BJ (cell line): Measurements from ENCODE around the gene TMIGD1. TPM values are rescaled to one million over a fixed set of nuclear protein-coding genes. Genes with fewer than 3 reads are reported as not detected.
A peak's percentile ranks its signal among the peaks of the same experiment; 100 is the strongest.

Experiments used
- CTCF ChIA-PET: fragments of 350-600 bp; formaldehyde crosslinking; extraction: SDS; loops from one replicate; lab custom pipeline; 2021; ENCODE audit warnings: antibody characterized with exemption, inconsistent platforms; lab: Yijun Ruan, JAX
- POLR2A ChIA-PET: fragments of 300-600 bp; sonication (Branson Sonifier 250); formaldehyde crosslinking; extraction: SDS; loops from one replicate; lab custom pipeline; 2021; ENCODE audit warnings: antibody characterized with exemption; lab: Charles Lee
- DNase-seq: peaks from one replicate; pipeline ENCODE4 v3.0.0-alpha.2; 2011; ENCODE audit warnings: low read depth
- H3K27me3 ChIP-seq: 2 replicates; pipeline ENCODE4 v1.6.0; 2011; ENCODE audit warnings: low read length; ENCODE audit not compliant: control insufficient read depth, insufficient read depth
- H3K36me3 ChIP-seq: 2 replicates; pipeline ENCODE4 v1.5.1; 2011; ENCODE audit warnings: low read length; ENCODE audit not compliant: control insufficient read depth, insufficient read depth
- H3K4me3 ChIP-seq: 2 replicates; pipeline ENCODE4 v1.5.1; 2011; ENCODE audit warnings: low read depth, mild to moderate bottlenecking, control low read depth, low read length
- polyA plus RNA-seq: library from polyadenylated mRNA; depleted of rRNA; stranded (reverse); fragments of >200 nt; gene quantifications from 2 replicates; pipeline ENCODE4 v1.2.3, GENCODE V29; 2011
- TF ChIP-seq, protein P1 (sequence below): IDR thresholded peaks from 2 replicates; pipeline ENCODE4 v1.5.1; 2011; ENCODE audit warnings: low read depth, mild to moderate bottlenecking, control low read depth, inconsistent platforms, low read length, moderate library complexity; ENCODE audit not compliant: insufficient read depth

TMIGD1 gene
- polyA plus RNA-seq, 1 experiment, result not detected

DNA sequence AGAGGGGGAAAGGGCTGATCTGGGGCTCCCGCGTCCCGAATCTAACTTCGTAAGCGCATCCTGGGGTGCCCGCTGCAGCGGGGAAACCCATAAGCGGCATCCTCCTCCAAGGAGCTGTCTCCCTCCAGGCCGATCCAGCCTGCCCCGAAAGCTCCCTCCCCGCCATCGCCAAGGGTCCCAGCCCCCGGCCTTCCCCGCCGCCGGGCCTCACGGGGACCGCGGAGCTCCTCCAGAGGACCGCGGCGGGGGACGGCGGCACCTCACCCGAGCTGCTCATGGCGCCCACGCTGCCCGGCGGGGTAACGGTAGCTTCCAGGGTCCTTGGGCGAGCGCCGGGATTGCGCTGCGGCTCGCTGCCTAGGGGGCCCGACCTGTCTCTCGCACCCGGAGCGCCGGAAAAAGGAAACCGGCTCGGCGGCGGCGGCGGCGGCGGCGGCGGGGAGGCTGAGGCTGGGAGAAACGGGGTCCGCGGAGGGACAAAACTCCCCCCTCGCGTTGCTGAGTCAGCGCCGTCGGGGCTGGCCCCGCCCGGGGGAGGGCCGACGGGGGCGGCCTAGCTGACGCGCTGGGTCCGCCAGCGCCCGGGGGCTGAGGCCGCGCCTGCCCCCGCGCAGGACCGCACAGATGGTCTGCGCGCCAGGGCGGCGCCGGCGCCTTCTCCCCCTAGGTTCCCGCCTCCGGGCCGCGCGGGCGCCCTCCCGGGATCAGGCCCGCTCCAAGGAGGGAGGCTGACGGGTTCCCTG, 42.1 kb downstream of the TMIGD1 start, which contains the start of gene BLMH:
Gene BLMH (minus strand): TSS at position 402 of the 743 bp plus-strand sequence. CDS start 125 bp downstream, at position 277.
- Histone ChIP-seq H3K27me3 (no peaks in the 10 kb centered on the region), H3K36me3 (peaks cover 3% of the 10 kb centered on the region), H3K4me3 (peak within 1 kb of the TSS; percentile 62)
- ChIA-PET CTCF (interaction anchor here (1.1 to 1.5 kb wide), 3 partner anchors 48 to 187 kb away, joined by 3 to 11 read pairs (median 6); no protein-coding TSS in a partner anchor), POLR2A (interaction anchor here (0.7 kb wide), 1 partner anchor 794 kb away, joined by 4 read pairs; no protein-coding TSS in a partner anchor)
- TF ChIP-seq, protein P1, sequence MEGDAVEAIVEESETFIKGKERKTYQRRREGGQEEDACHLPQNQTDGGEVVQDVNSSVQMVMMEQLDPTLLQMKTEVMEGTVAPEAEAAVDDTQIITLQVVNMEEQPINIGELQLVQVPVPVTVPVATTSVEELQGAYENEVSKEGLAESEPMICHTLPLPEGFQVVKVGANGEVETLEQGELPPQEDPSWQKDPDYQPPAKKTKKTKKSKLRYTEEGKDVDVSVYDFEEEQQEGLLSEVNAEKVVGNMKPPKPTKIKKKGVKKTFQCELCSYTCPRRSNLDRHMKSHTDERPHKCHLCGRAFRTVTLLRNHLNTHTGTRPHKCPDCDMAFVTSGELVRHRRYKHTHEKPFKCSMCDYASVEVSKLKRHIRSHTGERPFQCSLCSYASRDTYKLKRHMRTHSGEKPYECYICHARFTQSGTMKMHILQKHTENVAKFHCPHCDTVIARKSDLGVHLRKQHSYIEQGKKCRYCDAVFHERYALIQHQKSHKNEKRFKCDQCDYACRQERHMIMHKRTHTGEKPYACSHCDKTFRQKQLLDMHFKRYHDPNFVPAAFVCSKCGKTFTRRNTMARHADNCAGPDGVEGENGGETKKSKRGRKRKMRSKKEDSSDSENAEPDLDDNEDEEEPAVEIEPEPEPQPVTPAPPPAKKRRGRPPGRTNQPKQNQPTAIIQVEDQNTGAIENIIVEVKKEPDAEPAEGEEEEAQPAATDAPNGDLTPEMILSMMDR, result no peak
- peak; percentile 25 for DNase-seq

DNA sequence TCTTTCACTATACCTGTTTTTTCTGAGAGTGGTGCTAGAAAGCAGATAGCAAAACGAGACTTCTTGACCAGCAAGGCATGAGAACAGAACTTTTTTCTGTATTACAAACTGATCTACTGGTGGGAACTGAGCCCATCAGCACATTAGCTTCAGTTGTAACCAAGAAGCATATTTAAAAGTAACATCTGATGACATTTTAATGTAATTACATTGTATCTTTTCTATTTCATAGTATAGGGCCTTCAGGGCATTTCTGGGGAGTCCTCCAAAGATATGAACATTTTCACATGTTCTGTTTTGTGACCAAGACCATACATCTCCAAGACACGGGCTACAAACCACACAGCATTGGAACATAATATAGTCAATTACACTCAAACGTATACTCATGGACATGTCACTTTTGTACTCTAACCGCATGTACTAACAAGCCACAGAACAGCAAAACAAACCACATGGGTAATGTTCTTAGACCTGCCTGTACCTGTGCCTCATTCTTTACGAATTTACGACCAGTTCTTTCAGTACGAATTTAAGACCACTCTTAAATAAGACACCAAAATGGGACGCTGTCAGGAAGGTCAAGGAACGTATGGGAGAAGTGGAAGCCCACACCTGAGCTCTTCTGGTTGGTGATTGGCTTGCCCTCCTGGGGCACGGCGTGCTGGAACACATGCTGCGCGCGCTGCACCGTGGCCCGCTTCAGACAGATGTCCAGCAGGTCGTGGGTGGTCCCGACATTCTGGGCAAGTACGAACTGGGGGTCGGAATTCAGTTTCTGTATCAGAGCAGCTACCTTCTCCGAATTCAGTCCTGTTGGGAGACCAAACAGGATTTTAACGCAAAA, 42.9 kb downstream of the TMIGD1 start:
- Histone ChIP-seq H3K27me3 (no peaks in the 10 kb centered on the region), H3K4me3 (peak overlapping the region; percentile 62), H3K36me3 (peaks cover 4% of the 10 kb centered on the region)
- CTCF ChIA-PET, result interaction anchor here (1.1 to 1.5 kb wide), 3 partner anchors 49 to 187 kb away, joined by 3 to 11 read pairs (median 6); no protein-coding TSS in a partner anchor
- no peak for DNase-seq
- POLR2A ChIA-PET, result no interaction called here
- TF ChIP-seq, protein P1, result no peak

DNA sequence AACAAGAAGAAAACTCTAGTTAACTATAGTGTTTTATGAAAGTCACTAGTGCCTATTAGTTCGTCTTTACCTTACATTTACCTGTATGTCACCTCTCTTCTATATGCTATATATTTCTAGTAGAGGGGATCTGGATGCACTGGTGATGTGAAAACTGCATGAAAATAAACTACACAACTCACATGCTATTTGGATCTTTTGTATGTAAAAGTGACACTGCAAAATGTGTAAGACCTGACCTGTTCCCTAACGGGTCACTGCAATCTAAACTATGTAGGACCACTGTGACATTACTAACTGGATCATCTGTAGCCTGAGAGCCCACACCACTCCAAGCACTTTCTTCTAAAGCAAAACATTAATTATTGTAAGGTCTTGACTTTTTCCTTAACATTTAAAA, 43.8 kb downstream of the TMIGD1 start:
- CTCF ChIA-PET, result no interaction called here

DNA sequence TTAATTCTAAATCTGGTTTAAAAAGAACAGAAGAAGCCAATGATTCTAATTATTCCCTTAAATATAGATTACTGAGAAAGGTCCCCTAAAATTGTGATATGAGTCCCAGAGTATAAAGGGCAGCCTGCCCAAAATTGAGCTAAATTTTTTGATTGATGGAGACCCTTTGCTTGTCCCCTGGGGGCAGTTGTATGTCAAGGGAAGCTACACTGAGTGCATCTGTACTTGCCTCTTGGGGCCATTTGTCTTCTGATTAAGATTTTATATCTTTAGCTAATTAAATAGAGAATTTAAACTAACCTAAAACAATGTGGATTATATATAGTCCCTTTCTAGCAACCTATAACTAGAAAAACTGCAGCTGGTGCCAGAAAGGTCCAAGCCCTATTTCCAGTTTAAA, 54.7 kb downstream of the TMIGD1 start:
- Histone ChIP-seq H3K27me3 (no peaks in the 10 kb centered on the region), H3K36me3 (peaks cover 2% of the 10 kb centered on the region; the same call in 1 of the 2 replicates), H3K4me3 (no peak overlapping the region)
- DNase-seq, result no peak
- TF ChIP-seq, protein P1, result no peak
- ChIA-PET POLR2A (no interaction called here), CTCF (interaction anchor here (4.7 kb wide), 1 partner anchor 153 kb away, joined by 31 read pairs; no protein-coding TSS in a partner anchor)

More for the DNA sequence above, 43.8 kb downstream of the TMIGD1 start:
- H3K4me3 ChIP-seq, result no peak overlapping the region
- POLR2A ChIA-PET, result no interaction called here
- TF ChIP-seq, protein P1, result no peak
- no peaks in the 10 kb centered on the region for H3K27me3 ChIP-seq
- no peak for DNase-seq
- peaks cover 4% of the 10 kb centered on the region for H3K36me3 ChIP-seq
